SKM-1 (cell line): ENCODE data around the gene ANKUB1.

ENCODE experiments used
- DNase-seq: peaks from one replicate; lab custom pipeline; 2025; ENCODE audit not compliant: unreplicated experiment; lab: John Stamatoyannopoulos, UW

ANKUB1 gene

DNA sequence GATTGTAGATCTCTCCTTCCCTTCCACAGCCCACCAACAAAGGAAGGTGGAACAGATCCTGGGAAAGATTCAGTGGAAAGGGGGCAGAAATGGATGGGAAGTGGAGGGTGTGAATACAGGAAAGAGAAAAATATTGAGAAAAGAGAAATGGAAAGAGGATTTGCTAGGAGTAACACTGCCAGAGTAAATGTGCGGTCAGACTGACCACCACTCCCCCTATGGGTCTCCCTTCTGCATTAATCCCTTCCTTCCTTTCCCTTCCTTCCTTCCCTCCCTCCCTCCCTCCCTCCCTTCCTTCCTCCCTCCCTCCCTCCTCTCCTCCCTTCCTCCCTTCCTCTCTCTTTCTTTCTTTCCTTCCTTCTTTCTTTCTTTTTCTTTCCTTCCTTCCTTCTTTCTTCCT, 28.1 kb downstream of the ANKUB1 start:
- no peak for DNase-seq

DNA sequence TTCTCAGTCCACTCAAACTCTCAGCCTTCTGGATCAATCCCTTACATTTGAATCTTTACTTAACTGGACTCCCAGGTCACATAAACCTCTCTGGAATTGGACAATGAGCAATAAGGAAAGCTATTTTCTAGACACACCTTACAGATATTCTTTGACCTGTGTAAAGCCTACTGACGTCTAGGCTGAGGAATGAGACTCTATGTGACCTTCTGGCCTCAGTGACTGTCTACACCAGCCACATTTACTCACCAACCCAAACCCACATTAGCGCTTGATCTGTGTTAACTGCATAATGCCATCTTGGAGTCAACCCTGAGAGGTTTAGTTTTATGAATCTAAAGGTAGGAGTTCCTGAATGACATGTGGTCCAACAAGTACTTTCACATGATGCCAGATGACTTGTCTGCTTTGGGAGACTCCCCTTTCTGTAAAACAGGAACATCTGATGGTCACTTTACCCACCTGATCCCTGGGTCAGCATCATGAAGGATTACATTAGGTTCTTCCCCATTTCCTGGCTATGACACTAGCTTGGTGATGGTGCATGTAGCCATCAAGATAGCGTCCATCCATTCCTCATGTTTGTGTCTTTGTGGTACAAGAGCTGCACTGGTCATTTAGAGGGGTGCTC, 28.7 kb downstream of the ANKUB1 start:
- DNase-seq = no peak

DNA sequence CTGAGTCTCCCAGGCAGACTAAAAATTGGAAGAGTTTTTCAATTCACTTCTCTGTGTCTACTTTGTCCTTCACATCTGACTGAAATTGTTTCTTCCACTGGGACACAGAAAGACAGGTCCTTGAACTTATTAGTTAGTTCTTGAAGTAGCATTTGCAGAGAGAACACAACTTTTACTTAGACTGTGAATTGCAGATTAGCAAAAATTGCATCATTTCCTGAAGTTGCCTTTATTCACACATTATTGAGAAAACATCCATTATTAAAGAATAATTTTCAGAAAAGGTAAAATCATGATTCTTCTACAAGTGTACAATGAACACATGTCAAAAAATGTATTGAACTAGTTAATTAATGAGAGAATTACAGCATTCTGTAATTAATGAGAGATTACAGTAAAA, 38.6 kb downstream of the ANKUB1 start:
- DNase-seq = no peak

DNA sequence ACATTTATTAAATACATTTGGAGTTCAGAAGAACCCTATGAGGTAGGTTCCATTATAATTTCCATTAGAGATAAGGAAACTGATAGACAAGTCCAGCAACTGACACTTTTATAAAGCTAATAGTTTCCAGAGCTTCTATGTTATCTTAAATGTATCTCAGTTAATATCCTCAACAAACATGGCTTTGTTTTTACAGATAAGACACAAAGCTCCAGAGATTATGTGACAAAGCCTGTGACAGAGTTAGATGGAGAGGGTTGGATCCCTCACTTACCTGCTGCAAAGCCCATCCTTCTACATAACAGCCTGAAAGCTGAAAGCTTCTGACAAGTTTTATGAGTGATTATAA, 39.6 kb downstream of the ANKUB1 start:
- DNase-seq = no peak

DNA sequence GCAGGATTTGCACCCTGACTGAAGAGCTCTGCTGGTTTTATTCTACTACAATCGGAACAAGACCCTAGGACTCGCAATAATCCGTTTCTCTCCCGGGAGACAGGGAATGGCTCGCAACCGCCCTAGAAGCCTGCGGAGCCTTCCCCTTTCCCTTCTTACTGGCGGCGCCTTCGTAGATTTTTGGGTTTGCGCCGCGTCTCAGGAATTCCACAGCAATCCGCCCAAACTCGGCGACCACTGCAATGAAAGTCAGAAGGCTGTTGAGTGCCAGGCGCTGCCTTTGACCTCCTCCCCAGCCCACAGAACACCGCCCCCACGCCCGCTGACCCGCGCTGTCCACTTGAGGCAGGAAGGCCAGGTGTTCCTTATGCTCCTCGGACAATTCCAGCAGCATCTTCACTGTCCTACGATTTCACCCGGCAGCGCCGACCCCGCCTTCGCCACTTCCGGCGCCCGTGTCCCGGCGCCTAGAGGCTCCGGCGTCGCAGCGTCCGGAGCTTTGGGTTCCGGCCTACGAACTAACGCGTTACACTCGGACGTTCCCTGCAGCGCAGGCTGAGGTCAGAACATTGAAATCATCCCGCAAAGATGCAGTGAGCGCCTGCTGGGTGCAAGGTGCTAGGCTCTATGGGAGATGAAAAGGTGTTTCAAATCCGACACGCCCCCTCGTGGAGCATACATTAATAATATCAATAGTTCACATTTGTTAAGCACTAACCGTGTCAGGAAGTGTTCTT, 40.1 kb downstream of the ANKUB1 start, which contains the start of gene COMMD2:
COMMD2 (minus strand) TSS at position 439 of the 737 bp plus-strand sequence; CDS start at position 394, 45 bp downstream.
- peak; percentile 69 for DNase-seq

DNA sequence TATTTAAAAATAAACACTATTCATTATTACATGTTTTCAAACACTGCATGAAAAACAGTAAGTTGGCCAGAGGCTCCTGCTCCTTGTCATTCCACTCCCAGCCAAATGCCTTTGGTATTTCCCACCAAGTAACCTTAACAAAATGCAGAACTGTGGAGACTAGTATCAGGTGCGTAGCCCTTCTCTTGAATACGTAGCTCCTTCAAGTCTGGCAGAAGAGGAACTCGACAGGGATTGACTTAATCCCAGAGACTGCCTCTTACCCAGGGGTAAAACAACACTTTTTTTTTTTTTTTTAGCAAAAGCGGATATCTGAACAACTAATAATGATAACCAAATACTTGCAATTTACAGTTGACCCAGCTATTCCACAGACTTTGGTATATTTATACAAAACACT, 40.8 kb downstream of the ANKUB1 start:
- no peak for DNase-seq

DNA sequence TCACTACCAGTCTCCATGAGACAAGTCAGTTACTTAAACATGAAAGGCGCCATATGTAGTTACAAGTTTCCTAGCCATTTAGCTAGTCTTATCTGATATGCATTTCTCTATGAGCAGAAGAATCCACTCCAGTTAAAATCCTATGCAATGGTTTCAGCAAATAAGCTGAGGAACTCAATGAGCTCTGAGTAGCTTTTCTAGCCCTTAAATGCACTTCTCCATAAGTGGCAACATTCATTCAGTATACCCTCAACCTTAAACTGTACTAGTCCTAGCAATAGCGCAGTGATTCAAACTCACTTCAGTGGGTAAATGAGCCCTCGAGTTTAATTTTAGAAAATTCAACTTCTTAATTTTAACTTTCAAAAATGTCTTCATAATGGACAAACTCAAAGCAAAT, 47.7 kb downstream of the ANKUB1 start:
- DNase-seq = no peak

DNA sequence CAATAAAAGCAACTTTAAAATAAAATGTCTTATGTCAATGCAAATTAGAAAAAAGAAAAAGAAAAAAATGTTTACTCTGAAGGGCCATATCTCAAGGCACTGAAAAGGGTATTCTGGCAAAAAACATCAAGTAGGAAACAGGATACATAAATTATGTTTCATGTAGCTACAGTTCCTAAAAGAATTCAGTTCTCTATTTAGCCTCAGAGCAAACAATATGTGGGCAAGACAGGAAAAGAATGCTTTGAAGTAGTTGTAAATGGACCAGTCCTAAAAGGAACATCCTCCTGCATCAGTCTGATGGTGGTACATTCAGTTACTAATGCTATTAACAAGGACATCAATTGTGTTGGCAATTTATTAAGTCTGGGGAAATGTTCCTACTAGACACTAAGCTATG, 48.2 kb downstream of the ANKUB1 start:
- no peak for DNase-seq

DNA sequence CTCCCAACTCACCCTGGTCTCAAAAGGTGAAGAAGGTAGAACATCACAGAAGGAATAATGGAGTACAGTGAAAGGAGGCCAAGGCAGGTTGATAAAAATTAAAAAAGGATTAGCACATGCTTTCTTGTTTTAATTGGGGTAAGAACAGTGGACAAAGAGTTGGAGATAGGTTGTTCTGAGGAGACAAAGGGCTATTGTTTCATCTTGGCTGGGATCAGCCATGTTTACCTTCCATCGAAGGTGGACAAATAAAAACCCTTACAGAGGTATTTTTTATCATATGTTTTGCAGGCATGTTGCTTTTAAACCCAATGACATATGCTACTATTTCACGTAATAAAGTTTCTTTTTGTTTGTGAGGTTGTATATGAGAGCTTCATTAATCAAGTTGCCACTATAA, 53.0 kb downstream of the ANKUB1 start:
- no peak for DNase-seq

DNA sequence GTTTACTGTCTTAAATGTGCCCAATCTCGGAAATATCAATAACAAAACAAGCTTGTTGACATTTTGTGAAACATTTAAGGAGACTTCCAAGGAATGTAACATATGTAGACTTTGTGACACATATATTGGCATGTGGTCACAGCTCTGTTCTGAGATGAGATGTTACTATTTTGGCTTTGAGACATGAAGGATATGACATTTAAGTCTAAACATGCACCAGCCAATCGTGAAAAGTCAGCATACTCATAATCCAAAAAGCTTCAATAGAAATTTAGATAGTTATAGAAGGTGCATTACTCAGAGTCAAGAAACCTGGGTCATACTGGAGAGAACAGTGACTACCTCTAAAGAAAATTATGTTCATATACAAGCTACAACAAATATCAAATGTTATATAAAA, 53.5 kb downstream of the ANKUB1 start:
- no peak for DNase-seq

DNA sequence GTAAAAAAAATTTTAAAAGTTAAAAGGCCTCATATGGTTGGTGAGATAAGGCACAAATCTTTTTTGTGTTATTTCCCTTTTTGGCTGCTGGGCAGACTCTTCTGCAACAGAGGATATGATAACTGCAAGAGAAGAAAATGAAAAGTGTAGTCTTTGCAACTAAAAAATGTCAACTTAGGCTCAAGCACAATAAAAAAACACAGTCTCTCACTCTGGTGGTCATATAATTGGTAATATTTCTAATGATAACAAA, 55.5 kb downstream of the ANKUB1 start:
- DNase-seq = no peak

DNA sequence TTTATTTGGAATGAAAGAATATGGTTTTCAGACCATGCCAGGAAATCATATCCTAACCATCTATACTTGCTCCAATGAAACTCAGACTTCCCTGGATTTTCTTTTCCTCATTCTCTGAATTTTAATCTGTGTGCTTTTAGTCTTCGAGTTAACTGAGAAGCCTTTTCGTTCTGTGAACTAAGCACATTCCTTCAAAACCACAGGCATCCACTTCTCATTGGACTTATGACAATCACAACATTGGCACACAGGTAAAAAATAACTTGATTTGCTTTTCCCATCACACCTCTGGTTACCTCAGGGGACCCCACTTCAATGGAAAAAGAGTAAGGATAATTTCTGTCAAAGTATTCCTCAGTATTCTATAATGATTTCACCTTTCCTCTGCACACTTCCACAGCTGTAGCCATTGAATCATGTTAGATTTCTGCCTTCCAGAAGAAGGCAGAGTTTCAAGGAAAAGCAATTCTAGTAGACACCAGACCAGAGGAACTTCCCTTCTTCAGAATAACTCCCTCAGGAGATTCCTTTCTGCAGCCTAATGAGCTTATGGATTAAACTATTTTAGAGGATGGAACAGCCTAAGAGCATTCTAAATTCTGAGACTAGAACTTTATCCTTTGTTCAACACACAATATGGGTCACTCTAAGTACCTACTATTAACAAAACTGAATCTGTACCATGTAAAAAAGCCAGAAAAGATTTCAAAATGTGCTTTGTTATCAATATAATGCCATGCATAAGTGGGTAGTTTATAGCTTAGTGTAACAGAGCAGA, 56.0 kb downstream of the ANKUB1 start:
- DNase-seq = no peak

DNA sequence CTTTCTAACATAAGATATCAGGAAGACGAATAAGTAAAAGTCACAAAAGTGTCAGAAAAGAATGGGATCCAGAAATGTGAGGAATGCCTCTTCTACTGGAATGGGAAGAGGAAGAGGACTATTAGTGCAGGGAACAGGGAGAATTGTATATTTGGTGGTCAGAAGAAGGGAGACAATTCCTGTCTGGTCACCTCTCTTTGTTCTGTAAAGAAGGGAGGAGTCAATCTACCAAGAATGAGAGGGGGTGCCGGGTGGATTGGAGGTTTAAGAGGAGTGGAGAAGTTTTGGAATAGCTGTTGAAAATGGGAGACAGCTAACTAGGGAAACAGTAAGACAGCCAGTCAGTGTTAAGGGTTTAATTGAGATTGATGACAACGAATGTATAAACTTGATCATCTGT, 60.1 kb downstream of the ANKUB1 start:
- no peak for DNase-seq

DNA sequence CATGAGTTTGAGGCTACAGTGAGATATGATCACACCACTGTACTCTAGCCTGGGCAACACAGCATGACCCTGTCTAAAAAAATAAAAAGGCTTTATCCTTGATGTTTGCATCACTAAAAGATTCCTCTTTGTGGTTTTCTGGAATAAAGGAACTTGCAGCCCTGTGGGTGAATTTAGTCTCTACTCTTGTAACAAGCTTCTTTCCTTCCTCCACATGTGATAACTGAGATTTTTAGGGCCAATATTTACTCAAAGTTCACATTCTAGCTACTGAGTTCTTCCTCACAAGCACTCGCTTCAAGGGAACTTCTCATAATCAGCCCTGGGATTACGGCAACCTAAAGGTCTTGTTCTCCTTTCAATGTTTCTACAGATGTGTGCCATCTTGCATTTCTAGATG, 64.7 kb downstream of the ANKUB1 start:
- no peak for DNase-seq

DNA sequence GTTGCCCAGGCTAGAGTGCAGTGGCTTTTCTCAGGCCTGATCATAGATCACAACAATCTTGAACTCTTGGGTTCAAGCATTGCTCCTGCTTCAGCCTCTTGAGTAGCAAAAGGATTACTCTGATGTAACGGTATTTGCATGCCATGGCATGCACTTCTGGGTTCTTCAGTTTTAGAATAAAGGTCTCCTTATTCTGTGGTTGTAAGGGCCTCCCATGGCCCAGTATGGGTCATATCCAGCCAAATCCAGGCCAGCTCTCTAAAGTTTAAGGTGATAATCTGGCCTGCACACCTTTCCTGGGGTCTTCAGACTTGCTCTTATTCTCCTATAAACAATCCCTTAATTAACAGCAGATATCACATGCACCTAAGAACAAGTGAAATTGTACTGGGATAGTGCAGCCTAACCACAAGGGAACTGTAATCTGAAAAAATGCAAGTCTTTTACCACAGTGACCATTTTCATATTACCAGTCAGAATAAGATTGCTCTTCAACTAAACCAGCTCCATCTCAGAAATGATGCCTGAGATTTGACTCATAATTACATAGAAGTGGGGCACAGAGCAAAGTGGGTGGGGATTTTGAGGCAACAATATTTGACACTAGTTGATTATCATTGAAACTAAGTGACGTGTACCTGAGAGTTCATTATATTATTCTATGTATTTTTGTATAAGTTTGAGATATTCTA, 65.5 kb downstream of the ANKUB1 start:
- no peak for DNase-seq

DNA sequence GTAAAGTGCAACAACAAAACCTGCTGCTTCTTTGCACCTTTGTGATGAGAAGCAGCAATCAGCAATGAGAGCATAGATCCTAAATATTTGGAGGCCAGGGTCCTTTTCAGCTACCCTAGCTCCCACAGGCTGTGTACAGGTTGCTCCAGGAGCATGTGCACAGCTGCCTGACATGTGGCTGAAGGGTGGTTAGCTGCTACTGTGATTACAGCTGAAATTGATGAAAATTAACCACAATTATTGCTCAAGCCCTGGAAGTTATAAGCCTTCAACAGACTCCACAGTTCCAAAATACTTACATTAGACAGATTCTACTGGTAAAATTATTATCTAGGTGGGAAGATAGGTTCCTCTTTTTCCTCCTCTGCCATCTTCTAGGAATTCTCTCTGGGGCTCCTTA, 68.6 kb downstream of the ANKUB1 start:
- DNase-seq = no peak

DNA sequence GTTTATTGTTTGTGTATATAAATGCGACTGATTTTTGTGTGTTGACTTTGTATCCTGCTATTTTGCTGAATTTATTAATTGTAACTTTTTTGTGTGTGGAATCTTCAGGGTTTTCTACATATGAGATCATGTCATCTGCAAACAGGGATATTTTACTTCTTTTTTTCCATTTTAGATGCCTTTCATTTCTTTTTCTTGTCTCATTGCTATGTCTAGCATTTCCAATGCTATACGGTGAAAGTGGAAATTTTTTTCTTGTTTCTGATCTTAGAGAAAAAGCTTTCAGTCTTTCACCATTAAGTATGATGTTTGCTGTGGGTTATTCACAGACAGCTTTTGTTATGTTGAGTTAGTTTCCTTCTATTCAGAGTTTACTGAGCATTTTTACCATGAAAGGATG, 71.4 kb downstream of the ANKUB1 start:
- no peak for DNase-seq

DNA sequence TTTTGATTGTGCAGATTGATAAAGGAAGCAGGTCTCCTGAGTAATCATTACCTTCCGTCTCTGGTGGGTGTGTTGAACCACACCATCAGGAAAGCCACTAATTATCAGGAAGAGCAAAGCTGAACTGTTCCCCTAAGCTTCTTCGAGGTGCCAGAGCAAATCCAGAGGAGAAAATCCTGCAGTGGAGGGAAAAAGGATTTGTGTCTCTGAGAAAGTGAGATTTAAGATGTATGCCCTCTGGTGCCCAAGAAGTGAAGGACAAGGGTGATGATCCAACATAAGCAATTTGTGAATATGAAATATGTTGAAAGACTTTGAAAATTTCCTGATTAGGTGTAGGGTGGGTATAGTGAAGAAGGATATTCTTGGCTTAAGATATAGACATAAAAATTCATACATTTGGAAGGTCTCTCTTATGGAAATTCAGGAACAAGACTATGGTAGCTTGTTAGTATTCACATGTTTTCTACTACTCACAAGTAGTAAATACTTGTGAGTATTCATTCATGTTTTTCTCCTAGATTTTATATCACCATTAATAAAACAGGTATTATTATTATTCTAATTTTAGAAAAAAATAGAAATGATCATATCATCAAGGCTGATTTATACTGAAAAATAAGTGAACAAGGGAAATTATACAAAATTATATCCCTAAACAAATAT, 74.8 kb downstream of the ANKUB1 start:
- DNase-seq = peak; percentile 40

DNA sequence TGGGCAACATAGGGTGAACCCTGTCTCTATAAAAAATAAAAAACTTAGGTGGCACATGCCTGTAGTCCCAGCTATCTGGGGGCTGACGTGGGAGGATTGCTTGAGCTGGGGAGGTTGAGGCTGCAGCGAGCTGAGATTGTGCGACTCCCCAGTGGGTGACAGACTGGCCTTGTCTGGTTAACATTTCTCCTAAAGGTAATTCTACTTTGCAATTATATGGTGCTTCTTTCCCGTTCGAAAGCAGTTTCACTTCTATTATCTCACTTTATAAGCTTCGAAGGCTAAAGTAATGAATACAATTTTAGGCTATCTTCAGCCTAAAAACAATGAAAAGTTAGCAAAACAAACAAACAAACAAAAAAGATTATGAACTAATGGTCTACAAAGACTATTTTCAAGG, 75.4 kb downstream of the ANKUB1 start:
- no peak for DNase-seq

DNA sequence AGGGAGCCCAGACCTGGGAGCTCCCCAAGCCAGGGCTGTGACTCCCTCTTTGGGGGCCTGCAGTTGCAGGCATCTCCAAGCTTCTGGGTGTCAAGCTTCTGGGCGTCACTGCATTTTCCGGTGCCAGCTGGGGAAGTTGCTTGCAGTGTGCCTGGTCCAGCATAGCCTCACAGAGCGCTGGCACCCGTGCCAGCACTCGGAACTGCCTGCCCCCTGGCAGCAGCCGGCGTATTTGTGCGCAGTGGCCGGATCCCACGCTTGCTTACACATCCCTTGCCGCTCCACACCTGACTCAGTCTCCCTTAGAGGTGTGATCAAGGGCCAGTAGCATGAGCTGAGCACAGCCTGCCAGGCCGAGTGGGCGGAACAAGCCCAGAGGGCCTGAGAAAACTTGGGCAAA, 77.1 kb downstream of the ANKUB1 start:
- DNase-seq = no peak
